Kidney capillary endothelial cell (primary cell): ENCODE data around the gene NFKB1.

Source experiments
- DNase-seq: peaks from one replicate; pipeline ENCODE4 v3.0.0-alpha.2; 2018; ENCODE audit warnings: low spot score

NFKB1 gene

DNA sequence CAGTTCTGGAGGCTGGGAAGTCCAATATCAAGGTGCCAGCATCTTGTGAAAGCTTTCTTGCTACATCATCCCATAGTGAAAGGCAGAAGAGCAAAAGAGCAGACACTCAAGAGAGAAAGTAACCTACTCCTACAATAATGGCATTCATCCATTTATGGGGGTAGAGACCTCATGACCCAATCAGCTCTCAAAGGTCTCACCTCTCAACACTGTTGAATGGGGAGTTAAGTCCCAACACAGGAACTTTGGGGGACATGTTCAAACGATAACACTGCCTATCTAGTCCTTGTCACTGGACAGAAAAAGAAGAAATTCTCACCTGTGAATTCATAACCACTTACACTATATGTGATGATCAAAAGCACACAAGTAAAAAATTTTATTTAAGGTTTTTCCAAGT lies 6.6 kb upstream of the NFKB1 start:
- DNase-seq: no peak

DNA sequence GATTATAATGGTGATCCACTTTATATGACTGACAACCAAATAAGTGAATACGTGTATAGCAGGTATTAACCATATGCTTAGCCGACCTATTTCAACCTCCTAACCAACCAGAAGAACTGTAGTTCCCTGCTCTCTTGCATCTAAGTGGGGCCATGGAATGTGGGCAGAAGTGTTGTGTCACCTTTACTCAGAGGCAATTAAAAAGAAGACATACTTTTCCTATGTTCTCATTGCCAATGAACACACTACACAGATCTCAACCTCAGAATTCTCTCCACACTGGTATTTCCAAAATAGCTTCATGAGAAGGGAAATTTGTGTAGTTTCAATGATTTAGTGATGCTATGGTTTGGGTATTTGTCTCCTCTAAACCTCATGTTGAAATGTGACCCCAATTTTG lies 3.2 kb upstream of the NFKB1 start:
- no peak for DNase-seq

DNA sequence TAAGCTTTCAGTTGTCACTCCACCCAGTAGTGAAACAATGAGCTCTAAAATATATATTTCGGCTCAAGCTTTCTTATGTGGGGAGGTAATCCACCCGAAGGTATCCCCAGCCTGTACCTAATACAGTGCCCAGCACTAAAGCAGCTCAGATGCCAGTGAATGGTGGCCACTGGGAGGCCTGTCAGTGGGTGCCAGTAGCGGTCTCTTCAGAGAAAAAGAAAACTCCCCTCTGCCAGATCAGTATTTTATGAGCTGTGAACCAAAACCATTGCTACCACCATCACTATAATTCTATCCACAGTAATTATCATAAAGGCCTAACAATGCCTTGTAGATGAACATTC lies 835 bp upstream of the NFKB1 start:
- DNase-seq: no peak

DNA sequence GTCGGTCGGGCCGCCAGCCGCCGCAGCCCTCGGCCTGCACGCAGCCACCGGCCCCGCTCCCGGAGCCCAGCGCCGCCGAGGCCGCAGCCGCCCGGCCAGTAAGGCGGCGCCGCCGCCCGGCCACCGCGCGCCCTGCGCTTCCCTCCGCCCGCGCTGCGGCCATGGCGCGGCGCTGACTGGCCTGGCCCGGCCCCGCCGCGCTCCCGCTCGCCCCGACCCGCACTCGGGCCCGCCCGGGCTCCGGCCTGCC lies 213 bp downstream of the NFKB1 start:
- no peak for DNase-seq

DNA sequence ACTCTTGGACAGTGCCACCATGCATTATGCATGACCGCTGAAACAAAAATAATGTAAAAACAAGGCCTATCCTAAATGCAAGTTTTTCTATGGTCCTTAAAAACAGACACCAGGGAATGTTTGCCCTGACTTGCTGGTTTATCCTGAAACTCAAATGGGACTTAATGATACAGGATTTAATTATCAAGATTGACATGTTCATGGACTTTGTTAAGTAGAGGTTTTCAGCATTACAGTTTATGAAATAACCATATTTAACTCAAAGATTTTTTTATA lies 1.3 kb downstream of the NFKB1 start:
- no peak for DNase-seq

DNA sequence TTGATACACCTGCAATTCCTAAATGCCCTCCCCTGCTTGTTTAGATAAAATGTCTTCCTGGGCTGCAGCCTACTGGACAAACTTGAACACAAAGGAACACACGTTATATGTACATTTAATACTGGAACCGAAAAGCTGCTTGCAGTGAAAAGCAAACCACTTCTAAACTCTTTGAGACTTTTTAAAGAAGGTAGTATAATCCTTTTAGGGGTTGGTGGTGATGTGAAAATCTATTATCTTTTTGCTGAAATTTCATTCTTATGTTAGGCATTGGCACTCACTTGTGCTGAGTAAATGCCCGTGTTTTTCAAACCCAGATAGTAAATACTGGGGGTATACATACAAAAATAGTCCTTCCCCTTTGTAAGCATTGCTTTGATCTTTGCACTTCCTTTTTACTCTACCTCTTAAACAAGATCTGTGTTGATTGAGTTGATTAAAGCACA lies 2.2 kb downstream of the NFKB1 start:
- no peak for DNase-seq

DNA sequence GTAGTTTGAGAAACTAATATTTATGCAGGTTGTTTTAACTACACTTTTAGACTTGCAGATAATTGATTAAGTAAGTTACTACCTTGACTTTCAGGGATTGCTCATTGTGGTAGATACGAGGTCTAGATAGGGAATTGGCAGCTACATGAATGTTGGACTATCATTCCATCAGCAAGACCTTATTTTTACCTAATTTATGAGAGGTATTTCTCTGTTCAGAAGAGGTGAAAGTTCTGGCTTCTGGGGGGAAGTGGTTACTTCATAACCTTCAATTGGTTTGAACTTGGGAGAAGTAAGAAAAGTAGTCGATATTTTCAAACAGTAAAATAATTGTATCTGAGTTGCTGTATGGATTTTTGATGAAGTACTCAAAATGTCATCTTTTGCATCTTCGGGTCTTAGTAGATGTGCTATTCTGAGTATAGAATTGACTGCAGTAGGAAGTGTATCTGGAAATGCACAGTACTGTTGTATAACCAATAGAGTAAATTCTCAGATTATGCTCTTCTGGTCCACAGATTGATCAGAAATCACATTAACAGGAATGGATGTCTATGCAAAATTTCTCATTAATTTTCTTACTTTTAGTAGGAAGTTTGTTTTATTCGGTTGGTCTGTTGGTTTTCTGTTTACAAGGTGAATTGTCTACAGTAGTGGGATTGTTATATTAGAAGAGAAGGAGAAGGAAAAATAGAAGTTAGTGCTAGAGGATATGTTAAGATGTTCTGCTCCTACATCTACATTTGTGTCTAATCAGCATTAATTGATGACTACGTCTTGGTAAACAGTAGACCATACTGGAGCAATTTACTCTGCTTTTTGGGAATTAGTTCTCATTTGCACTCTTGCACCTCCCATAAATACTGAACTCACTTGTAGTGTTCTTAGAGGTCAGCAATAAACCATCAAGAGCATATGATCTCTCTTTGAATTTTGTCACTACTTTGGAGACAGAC lies 3.0 kb downstream of the NFKB1 start:
- no peak for DNase-seq

DNA sequence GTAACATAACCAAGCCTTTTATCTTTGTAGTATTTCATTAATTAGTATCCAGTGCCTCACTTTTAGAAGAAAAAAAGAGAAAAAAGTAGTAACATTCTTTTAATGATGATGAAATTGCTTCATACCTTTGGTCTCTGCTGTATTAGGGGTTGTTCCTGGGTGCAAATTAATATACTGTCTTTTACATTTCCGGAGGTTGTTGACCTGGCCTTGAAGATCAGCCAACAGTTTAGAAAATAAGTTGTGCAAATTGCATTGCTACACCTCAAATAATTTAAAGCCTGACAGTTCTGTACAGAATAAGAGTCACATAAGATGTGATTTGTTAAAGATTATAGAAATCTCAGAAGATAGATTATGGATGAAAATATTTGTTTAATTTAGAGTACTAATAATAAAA lies 3.8 kb downstream of the NFKB1 start:
- no peak for DNase-seq

DNA sequence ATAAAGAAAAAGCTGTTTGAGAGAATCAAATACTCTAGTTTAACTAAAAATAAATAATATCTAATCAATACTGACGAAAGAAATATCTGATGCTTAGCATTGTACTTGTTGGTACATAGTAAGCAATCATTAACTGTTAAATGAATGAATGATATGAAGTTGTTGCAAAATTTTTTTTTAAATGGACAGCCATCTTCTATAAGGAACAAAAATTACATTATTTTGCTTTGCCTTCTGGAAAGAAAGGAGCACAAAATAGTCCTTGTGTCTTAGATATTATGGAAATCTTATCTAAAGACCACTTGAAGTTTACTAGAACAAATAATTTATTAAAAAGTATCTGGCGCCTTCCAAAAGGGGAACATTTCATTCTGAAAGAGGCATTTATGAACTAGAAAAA lies 4.5 kb downstream of the NFKB1 start:
- no peak for DNase-seq

DNA sequence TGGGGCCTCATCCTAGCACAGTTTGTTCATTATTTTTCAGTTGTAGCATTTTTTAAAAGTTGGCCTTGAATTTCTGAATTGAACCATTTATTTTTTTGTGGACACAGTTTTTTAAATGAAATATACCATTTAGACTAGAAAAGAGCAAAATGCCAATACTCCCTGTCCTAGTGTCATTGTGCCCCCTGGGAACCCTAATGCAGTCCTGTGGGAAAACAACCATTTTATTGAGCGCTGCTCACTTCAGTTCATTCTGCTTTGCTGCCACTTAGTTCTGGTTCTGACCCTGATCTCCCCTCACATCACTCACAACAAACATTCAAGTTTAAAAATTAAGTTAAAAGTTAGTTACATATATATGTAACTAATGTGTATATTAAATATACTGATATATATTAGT lies 5.4 kb downstream of the NFKB1 start:
- DNase-seq: no peak

DNA sequence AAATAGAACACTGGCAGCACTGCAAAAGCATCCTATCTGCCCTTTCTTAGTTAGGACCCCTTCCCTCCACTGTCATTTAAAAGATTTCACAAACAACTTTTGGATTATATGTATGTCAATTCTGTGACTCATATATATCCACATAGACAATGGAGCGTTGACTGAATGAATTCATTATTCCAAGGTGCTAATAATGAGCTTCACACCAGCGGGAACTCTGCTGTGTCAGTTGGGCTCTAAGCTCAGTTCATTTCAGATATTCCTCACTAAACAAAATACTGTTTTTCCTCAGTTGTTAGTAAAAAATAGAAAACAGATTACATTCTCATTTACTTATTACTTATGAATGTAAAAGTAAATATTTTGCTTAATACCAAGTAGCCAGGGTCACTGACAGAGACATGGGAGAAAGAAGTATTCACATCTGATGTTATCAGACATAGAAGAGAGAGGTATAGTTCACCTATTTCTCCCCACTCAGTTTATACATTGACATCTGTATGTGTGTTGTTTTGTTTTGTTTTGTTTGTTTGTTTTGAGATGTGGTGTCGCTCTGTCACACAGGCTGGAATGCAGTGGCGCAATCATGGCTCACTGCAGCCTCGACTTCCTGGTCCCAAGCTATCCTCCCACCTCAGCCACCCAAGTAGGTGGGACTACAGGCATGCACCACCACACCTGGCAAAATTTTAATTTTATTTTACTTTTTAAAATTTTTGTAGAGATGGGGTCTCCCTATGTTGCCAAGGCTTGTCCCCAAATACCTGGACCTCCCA lies 10.9 kb downstream of the NFKB1 start:
- DNase-seq: no peak

DNA sequence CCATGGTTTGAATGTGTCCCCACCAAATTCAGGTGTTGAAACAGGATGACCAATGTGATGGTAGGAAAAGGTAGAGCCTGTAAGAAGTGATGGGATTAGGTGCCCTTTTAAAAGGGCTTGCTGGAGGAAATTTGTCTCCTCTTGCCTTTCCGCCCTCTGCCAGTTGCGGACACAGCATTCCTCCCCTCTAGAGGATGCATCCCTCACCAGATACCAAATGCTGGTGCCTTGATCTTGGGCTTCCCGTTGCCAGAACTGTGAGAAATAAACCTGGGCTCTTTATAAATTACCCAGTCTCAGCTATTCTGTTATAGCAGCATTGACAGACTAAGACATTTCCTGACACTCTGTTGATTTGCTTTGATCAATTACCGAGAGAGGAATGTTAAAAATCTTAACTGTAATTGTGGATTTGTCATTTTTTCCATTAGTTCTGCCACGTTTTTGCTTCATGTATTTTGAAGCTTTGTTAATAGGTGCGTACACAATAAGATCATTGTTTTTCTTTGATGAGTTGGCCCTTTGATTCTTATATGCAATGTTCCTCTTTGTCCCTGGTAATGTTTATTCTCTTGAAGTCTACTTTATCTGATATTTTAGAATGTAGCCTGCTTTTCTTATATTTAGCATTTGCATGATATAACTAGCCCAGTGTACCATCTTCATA lies 13.3 kb downstream of the NFKB1 start:
- no peak for DNase-seq

DNA sequence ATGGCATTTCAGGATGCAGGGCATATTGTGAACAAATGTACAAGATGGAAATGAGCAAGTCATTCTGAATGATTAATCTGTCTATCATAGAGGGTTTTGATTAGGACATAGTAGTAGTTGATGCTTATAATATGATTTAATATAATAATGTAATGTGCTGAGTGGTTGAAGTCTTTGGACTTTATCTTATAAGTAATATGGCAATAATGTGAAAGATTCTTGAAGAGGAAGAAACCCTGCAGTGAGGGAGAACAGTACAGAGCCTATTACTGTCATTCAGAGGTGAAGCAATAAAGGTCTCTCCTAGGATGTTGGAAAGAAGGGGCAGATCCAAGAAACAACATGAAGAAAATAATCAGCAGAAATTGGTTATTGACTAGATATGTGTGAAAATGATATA lies 16.6 kb downstream of the NFKB1 start:
- DNase-seq: no peak

DNA sequence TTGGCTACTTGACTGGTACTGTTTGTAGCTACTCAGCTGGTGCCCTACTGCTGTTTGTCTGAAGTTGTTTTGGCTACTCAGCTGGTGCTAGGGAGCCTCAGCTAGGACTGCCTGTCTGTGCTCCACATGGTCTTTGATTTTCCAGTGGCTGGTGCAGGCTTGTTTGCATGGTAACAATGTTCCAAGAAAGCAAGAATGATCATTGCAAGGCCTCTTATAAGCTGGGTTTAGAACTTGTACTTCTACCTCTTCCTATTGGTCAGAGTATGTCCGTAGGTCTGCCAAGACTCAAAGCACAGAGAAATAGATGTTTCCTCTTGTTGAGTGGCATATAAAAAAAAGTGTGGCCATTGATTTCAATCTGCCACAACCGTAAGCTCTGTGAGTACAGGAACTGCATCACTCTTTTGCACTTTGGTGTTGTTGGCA lies 17.6 kb downstream of the NFKB1 start:
- DNase-seq: no peak

DNA sequence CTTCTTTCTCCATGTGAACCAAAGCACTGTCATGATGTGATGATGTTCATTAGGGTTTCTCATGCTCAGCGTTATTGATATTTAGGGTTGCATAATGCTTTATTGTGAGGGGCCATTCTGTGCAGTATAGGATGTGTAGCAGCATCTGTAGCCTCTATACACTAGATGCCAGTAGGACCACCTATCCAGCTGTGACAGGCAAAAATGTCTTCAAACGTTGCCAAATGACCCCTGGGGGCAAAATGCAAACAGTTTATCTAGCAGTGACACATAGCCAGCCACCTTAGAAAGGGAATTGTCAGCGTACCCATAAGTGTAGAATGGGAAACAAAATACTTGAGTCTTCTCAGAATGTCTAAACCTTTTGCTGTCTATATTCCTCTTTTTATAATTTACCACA lies 18.8 kb downstream of the NFKB1 start:
- DNase-seq: no peak

DNA sequence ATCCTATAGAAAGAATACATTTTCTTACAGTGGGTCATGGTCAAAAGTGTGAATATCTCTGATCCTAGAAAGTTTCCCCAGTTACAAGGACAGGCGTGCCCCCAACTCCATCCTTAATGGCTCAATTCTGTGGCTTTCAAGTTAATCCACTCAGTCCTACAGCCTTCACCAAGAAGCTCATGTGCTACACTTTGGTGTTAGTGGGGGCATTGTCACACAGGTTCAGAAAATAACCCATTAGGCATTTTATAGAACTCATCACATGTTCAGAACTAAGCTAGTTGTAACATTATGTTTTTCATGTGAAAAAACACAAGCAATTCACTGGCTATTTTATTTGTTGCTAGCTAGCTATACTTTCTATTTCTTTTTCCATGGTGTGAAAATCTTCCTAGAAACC lies 20.4 kb downstream of the NFKB1 start:
- DNase-seq: no peak

DNA sequence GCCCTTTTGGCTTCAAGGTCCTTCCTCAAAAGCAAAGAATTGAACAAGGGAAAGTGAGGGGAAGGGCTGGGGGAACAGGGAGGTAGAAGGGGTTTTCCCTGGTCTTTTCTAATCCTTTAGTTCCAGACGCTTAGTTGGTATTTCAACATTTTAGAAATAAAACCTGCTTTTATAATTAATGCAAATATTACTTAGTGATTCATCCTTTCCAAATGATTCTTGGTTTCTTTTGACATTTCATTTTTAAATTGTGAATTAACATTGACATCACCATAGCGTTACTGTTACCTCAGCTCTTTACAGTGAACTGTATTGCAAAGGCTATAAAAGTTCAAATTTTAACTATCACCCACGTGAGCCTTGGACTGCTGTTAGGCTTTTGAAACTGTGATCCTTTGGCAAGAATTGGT lies 20.9 kb downstream of the NFKB1 start:
- DNase-seq: no peak

DNA sequence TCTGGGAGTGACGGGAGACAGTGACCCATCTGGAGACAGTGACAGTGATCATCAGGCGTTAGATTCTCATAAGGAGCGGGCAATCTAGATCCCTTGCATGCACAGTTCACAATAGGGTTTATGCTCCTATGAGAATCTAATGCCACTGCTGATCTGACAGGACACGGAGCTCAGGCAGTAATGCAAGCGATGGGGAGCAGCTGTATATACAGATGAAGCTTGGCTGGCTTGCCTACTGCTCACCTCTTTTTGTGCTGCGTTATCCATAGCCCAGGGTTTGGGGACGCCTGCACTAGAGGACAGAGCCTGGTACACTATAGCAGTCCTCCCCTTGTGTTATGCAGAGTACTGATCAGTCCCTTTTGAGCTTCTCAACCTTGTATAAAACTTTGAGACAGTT lies 23.5 kb downstream of the NFKB1 start:
- no peak for DNase-seq

DNA sequence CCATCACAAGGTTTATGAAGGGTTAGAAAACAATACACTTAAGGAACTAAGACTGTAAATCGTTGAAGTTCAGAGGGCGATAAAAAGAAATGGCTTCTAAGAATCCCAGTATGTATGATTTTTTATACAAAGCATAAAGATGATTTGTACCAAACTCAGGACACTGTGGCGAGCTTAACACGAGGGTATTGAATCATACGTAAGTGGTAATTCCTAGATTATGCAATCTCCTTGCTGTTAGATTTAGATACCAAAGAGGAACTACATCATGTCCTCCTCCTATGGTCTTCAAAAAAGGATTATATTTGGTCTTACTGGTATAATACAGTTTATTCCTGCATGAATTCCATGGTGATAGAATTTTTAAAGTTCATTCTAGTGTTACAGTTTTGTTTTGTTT lies 23.9 kb downstream of the NFKB1 start:
- no peak for DNase-seq

DNA sequence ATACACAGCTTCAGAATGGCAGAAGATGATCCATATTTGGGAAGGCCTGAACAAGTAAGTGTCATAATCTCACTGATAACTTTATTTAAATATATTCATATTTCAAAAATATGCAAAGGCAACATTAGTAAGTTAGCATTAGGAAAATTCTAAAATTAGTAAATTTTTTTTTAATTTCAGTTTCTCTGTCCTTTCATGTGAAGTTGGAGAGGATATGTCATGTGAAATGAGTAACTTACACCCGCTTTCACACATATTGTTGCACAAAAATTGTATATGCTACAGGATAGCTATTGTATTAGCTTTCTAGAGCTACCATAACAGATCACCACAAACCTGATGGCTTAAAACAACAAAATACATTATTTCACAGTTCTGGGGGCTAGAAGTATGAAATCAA lies 24.3 kb downstream of the NFKB1 start:
- no peak for DNase-seq

DNA sequence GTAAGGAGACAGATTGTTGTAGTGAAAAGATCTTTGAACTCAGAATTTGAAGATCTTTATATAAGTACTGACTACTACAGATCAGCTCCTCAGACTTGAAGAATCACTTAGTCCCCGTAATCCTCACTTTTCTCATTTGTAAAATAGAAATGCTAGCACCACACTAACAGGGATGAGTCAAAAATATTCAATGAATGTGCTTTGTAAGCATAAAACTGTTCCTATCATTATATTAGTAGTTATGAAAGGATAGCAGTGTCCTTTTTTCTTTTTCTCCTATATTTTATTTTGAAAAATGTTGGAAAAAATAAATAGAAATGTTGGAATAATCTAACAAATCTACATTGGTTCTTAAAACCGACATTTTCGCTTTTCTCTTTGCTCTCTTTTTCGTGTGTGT lies 25.4 kb downstream of the NFKB1 start:
- no peak for DNase-seq

DNA sequence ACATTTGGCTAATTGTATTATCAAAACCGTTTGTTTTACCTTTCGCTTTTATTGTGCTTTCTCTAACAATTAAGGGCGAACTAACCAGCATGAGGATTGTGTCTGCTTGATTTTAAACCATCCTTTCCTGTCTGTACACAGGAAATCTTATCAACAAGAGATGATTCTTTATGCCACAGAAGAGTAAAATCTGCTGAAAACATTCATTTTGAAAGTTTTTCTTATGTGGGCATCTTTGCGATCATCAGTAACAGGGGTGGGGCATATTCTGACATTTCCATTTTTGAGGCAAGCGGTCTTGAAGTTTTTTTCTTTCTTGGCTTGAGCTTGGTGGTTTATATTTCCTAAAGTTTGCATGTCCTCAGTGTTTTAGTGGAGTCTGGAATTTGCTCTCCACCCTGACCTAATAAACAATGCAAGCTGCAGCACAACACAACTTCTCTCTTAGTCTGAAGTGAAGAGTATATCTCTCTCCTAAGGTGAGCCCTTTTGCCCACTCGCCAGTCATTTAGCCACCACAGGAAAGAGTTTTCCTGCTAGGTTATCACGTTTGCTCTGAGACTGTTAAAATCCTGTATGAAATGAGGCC lies 26.6 kb downstream of the NFKB1 start:
- DNase-seq: no peak

DNA sequence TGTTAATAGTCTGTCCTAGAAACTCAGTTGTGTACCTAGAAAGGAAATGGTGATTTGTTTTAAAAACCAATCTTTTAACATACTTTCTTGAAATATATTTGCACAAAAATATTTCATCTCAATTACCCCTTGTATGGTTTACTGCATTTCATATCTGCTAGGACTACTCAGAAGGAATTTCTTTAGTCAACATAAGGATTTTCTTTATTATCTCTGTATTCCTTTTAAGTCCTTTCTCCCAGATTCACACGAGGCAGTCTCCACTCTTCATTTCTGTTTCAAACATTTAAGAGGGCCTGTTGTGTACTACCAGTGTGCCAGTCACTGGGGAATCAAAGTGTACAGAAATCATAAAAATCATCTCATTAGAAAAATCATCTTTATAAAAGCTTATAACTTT lies 28.8 kb downstream of the NFKB1 start:
- DNase-seq: no peak
